Mucosa of stomach (tissue), 1 donor: ENCODE measurements around the gene SMIM31.

Experiments
- H3K27me3 ChIP-seq: one replicate; pipeline ENCODE4 v1.7.0; 2013; ENCODE audit warnings: mild to moderate bottlenecking, low read length; ENCODE audit not compliant: control insufficient read depth, insufficient read depth
- H3K36me3 ChIP-seq: one replicate; pipeline ENCODE4 v1.7.0; 2013; ENCODE audit warnings: low read length; ENCODE audit not compliant: control insufficient read depth, insufficient read depth
- H3K4me1 ChIP-seq: one replicate; pipeline ENCODE4 v1.7.0; 2013; ENCODE audit warnings: mild to moderate bottlenecking, low read length; ENCODE audit not compliant: control insufficient read depth, insufficient read depth
- H3K4me3 ChIP-seq: one replicate; pipeline ENCODE4 v1.7.0; 2013; ENCODE audit warnings: low read length
- H3K9ac ChIP-seq: one replicate; pipeline ENCODE4 v1.7.0; 2013; ENCODE audit warnings: mild to moderate bottlenecking, low read length, moderate library complexity
- H3K9me3 ChIP-seq: one replicate; pipeline ENCODE4 v1.7.0; 2013; ENCODE audit warnings: mild to moderate bottlenecking, low read length, moderate library complexity; ENCODE audit not compliant: control insufficient read depth
- donor health status: Pancreatic carcinoma.

The SMIM31 gene

DNA sequence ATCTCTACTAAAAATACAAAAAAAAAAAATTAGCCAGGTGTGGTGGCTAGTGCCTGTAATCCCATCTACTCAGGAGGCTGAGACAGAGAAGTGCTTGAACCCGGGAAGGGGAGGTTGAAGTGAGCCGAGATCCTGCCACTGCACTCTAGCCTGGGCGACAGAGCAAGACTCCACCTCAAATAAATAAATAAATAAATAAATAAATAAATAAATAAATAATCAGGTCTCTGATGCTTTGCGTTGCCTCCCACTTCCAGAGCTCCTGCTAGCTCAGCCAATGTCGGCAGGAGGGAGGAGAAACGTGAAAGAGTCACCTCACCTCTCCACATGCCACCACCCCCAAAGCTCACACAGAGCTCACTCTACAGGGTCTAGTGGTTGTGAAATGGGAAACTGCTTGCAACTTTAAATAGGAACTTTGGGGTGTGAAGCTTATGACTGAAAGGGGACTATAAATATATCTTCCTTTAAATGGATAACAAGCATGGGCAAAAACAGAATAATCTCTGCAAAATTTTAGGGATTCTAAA is 7.9 kb downstream of the SMIM31 start:
- H3K4me1 ChIP-seq: peaks cover 15% of the 10 kb centered on the region
- H3K9ac ChIP-seq: no peak overlapping the region
- no peaks in the 10 kb centered on the region for H3K36me3 ChIP-seq
- no peaks in the 10 kb centered on the region for H3K9me3 ChIP-seq
- no peaks in the 10 kb centered on the region for H3K27me3 ChIP-seq
- no peak overlapping the region for H3K4me3 ChIP-seq

DNA sequence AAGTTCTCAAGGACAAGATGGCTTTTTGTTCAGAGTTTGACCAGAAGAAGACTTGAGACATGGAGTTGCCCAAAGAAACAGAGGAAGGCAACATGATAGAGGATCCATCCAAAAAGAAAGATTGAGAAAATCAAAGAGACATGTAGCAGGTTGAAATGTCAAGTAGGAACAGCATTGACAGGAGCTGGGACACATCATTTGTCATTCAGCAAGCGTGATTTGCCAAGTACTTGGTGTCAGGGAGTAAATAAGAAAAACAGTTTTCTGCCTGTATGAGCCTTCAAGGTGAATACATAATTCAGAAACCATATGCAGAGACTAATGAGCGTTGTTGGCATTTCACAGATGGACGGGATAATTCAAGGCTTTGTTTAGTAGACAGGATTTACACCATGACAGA is 11.2 kb downstream of the SMIM31 start:
- no peaks in the 10 kb centered on the region for H3K36me3 ChIP-seq
- peaks cover 11% of the 10 kb centered on the region for H3K4me1 ChIP-seq
- no peaks in the 10 kb centered on the region for H3K27me3 ChIP-seq
- no peaks in the 10 kb centered on the region for H3K9me3 ChIP-seq
- no peak overlapping the region for H3K9ac ChIP-seq
- H3K4me3 ChIP-seq: no peak overlapping the region

GRCh38 chr4:164765833-164766232 is 11.9 kb downstream of the SMIM31 start:
- no peaks in the 10 kb centered on the region for H3K27me3 ChIP-seq
- no peak overlapping the region for H3K9ac ChIP-seq
- peaks cover 8% of the 10 kb centered on the region for H3K4me1 ChIP-seq
- no peaks in the 10 kb centered on the region for H3K36me3 ChIP-seq
- H3K9me3 ChIP-seq: no peaks in the 10 kb centered on the region
- H3K4me3 ChIP-seq: no peak overlapping the region

DNA sequence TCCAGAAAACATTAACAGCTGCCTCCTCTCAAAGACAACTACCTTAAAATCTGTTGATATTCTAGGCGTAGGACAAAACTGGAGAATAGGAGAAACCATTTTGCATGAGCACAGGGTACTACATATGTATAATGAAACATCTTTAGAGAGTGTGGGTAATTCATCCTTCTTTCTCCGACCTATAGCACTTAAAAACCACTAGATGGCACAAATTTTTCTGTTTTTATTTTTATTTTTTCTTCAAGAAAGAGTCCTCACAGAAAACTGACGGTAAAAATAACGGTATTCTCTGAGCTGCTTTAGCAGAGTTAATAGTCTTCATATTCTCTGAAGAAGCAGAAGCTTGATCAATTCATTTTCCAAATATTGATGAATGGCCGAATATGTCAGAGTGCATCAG is 14.6 kb downstream of the SMIM31 start:
- Histone ChIP-seq H3K36me3 (no peaks in the 10 kb centered on the region), H3K9me3 (no peaks in the 10 kb centered on the region), H3K4me1 (no peaks in the 10 kb centered on the region), H3K9ac (no peak overlapping the region), H3K27me3 (no peaks in the 10 kb centered on the region), H3K4me3 (no peak overlapping the region)

GRCh38 chr4:164770010-164770724 is 16.2 kb downstream of the SMIM31 start:
- no peaks in the 10 kb centered on the region for H3K36me3 ChIP-seq
- no peaks in the 10 kb centered on the region for H3K4me1 ChIP-seq
- no peaks in the 10 kb centered on the region for H3K27me3 ChIP-seq
- no peak overlapping the region for H3K4me3 ChIP-seq
- no peak overlapping the region for H3K9ac ChIP-seq
- H3K9me3 ChIP-seq: no peaks in the 10 kb centered on the region

DNA sequence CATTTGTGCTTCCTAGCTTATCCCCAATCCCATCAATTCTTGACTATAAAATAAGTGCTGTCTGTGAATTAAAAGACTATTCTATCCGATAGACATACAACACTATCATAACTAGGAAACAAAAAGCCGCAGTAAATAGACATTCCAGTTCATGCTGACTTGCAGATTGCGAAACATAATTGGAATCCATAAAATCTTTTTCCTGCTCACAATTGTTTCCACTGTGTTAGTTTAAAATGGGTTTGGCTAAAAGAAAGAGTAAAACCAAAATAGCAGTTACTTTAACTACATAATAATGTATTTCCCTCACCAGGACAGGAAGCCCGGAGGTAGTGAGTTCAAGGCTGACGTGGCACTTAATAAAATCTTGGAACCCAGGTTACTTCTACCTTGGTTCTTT is 17.2 kb downstream of the SMIM31 start:
- H3K9ac ChIP-seq: no peak overlapping the region
- H3K4me1 ChIP-seq: no peaks in the 10 kb centered on the region
- no peak overlapping the region for H3K4me3 ChIP-seq
- H3K27me3 ChIP-seq: no peaks in the 10 kb centered on the region
- no peaks in the 10 kb centered on the region for H3K36me3 ChIP-seq
- no peaks in the 10 kb centered on the region for H3K9me3 ChIP-seq

DNA sequence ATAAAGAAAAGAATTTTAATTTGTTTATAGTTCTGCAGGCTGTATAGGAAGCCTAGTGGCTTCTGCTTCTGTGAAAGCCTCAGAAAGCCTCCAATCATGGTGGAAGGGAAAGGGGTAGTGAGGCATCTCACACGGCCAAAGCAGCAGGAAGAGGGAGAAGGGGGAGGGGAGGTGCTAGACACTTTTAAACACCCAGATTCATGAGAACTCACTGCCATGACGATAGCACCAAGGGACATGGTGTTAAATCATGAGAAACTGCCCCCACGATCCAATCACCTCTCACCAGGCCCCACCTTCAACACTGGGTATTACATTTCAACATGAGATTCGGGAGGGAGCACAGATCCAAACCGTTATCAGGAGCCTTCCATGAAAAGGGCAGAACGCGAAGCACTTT is 18.1 kb downstream of the SMIM31 start:
- H3K9me3 ChIP-seq: no peaks in the 10 kb centered on the region
- no peak overlapping the region for H3K4me3 ChIP-seq
- no peak overlapping the region for H3K9ac ChIP-seq
- H3K4me1 ChIP-seq: no peaks in the 10 kb centered on the region
- H3K36me3 ChIP-seq: no peaks in the 10 kb centered on the region
- no peaks in the 10 kb centered on the region for H3K27me3 ChIP-seq

DNA sequence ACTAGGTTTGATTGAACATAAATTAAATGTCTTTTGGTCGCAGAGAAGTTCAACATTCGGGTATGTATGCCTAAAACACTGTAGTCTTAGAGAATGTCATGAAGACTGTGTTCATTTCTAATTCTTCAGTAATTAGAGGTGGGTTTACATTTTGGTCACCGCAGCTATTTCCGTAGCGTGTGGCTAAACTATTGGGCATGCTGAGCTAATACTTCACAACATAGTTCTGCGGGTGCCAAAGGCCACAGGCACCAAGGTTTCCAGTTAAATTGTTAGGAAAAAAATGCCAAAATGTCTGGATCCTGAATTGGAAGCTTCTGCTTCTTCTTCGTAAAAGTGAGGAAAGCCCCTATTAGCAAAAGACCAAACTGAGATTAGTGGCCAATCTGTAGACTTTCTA is 25.1 kb downstream of the SMIM31 start:
- no peaks in the 10 kb centered on the region for H3K4me1 ChIP-seq
- H3K4me3 ChIP-seq: no peak overlapping the region
- no peaks in the 10 kb centered on the region for H3K9me3 ChIP-seq
- H3K27me3 ChIP-seq: no peaks in the 10 kb centered on the region
- H3K9ac ChIP-seq: no peak overlapping the region
- no peaks in the 10 kb centered on the region for H3K36me3 ChIP-seq

DNA sequence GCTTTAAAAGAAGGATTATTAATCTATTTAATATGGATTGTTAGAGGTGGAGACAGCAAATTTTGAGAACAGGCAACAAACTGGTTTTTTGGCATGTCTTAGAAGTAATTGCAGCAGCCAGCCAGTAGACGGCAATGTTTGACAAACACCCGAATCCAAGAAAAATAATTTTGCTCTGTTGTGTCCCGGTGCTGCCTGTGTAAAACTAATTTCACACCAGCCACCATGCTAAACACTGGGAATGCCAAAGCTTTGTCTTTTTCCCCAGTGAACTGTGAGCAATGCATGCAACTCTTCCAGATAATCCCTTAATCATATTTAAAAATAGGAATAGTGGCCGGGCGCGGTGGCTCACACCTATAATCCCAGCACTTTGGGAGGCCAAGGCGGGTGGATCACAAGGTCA is 25.9 kb downstream of the SMIM31 start:
- Histone ChIP-seq H3K27me3 (no peaks in the 10 kb centered on the region), H3K4me3 (no peak overlapping the region), H3K36me3 (no peaks in the 10 kb centered on the region), H3K4me1 (no peaks in the 10 kb centered on the region), H3K9ac (no peak overlapping the region), H3K9me3 (no peaks in the 10 kb centered on the region)

DNA sequence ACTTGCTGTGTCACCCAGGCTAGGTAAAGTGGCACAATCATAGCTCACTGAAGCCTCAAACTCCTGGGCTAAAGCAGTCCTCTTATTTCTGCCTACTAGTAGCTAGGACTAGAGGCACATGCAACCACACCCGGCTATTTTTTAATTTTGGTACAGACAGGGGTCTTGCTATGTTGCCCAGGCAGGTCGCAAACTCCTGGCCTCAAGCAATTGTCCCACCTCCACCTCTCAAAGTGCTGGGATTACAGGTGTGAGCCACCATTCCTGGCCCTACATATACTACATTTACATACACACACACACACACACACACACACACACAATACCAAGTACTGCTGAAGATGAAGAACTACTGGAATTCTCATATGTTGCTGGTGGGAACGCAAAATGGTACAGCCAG is 26.9 kb downstream of the SMIM31 start:
- Histone ChIP-seq H3K9me3 (no peaks in the 10 kb centered on the region), H3K4me1 (no peaks in the 10 kb centered on the region), H3K36me3 (no peaks in the 10 kb centered on the region), H3K4me3 (no peak overlapping the region), H3K27me3 (no peaks in the 10 kb centered on the region), H3K9ac (no peak overlapping the region)

DNA sequence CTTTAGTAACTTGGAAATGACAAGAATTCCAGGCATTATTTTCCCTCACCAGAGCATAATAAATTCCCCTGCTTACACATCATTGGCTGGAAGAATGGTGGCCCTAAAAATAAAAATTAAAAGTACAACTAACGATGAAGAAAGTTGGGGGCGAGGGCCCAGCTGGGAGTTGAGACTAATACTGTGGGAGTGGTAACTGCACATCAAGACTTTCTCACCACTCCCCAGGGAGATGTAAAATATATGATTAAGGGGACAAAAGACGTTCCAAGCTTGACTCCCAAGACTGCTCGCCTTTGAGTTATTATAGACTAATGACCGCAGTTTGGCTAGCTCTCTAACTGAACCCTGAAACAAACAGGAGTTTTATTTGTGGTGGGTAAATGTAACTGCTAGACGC is 30.0 kb downstream of the SMIM31 start:
- H3K4me1 ChIP-seq: no peaks in the 10 kb centered on the region

GRCh38 chr4:164789047-164789446 is 35.1 kb downstream of the SMIM31 start:
- no peaks in the 10 kb centered on the region for H3K27me3 ChIP-seq
- H3K9ac ChIP-seq: no peak overlapping the region
- no peaks in the 10 kb centered on the region for H3K4me1 ChIP-seq
- no peaks in the 10 kb centered on the region for H3K36me3 ChIP-seq
- no peak overlapping the region for H3K4me3 ChIP-seq
- H3K9me3 ChIP-seq: no peaks in the 10 kb centered on the region

More for the DNA sequence above, 30.0 kb downstream of the SMIM31 start:
- H3K4me3 ChIP-seq: no peak overlapping the region
- H3K9ac ChIP-seq: no peak overlapping the region
- no peaks in the 10 kb centered on the region for H3K27me3 ChIP-seq
- no peaks in the 10 kb centered on the region for H3K9me3 ChIP-seq
- H3K36me3 ChIP-seq: no peaks in the 10 kb centered on the region

DNA sequence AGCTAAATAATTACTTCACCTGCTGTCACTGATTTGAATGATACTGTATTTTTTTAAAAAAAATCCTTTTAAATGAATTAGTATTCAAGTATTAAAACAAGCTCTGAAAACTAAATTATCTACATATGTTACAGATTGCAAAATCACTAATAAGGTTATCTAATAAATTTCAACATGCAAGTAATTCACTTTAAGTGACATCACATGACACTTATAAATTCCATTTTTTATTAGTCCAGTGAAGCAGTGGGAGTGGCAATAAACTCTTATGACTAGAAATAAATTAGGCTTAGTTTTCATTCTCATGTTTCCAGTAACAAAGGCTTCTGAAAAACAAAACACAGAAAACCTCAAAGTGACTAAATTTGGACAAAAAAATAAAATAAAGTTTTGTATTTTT is 36.3 kb downstream of the SMIM31 start:
- Histone ChIP-seq H3K9ac (no peak overlapping the region), H3K4me1 (no peaks in the 10 kb centered on the region), H3K9me3 (no peaks in the 10 kb centered on the region), H3K4me3 (no peak overlapping the region), H3K27me3 (no peaks in the 10 kb centered on the region), H3K36me3 (no peaks in the 10 kb centered on the region)
